ENCODE data around the gene MFRP. TPM values are rescaled to one million over a fixed set of nuclear protein-coding genes. Genes with fewer than 3 reads are reported as not detected.

MFRP gene
- polyA plus RNA-seq, 1 of the 3 experiments (the other 2 are of a cell fraction): not detected

DNA sequence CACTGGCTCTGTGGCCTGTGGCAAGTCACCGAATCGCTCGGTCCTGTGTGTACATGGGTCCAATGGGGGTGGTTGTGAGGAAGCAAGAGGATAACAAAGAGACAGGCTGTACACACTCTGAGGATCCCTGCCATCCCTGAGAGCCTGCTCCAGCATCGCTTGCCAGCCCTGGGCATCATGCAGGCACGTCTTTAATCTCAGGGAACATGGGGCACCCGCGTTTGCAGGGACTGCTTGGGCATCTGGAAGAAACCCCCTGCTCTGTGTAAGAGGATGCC, 4.5 kb downstream of the MFRP start:
- Histone ChIP-seq H3K79me2 (ENCODE audit: insufficient read depth) (peaks cover 6% of the 10 kb centered on the region; the same call in 1 of the 2 replicates), H3K9ac (no peak overlapping the region), H3K9me2 (no peaks in the 10 kb centered on the region), H3F3A (replicated peaks; ENCODE audit: insufficient read depth) (peaks cover 6% of the 10 kb centered on the region), H3K27me3 (ENCODE audit: insufficient read depth) (no peaks in the 10 kb centered on the region), H2AFZ (ENCODE audit: low read depth) (no peak overlapping the region), H3K27ac (ENCODE audit: low read depth in 2 of 2, low read length in 1 of 2) (no peak overlapping the region), H3K4me2 (no peak overlapping the region), H3K9me3 (no peaks in the 10 kb centered on the region), H3K4me1 (ENCODE audit: control insufficient read depth in 1 of 2, insufficient read depth in 2 of 2, low read depth in 1 of 2, low read length in 1 of 2) (peaks cover 16 to 28% of the 10 kb centered on the region in 2 experiments; a peak in 3 of 4 replicates), H4K20me1 (ENCODE audit: insufficient read depth) (no peaks in the 10 kb centered on the region), H3K4me3 (ENCODE audit: low read depth in 2 of 2, low read length in 1 of 2) (no peak overlapping the region), H3K36me3 (replicated peaks in 1 of 2; ENCODE audit: control insufficient read depth in 1 of 2, insufficient read depth in 2 of 2, low read length in 1 of 2) (peaks cover 0 to 3% of the 10 kb centered on the region in 2 experiments)
- TF ChIP-seq TCF12 (IDR thresholded peaks at IDR 0.05) (no peak), USF1 (IDR thresholded peaks at IDR 0.05; ENCODE audit: borderline replicate concordance, low read depth) (no peak)
- TF ChIP-seq, protein P1, sequence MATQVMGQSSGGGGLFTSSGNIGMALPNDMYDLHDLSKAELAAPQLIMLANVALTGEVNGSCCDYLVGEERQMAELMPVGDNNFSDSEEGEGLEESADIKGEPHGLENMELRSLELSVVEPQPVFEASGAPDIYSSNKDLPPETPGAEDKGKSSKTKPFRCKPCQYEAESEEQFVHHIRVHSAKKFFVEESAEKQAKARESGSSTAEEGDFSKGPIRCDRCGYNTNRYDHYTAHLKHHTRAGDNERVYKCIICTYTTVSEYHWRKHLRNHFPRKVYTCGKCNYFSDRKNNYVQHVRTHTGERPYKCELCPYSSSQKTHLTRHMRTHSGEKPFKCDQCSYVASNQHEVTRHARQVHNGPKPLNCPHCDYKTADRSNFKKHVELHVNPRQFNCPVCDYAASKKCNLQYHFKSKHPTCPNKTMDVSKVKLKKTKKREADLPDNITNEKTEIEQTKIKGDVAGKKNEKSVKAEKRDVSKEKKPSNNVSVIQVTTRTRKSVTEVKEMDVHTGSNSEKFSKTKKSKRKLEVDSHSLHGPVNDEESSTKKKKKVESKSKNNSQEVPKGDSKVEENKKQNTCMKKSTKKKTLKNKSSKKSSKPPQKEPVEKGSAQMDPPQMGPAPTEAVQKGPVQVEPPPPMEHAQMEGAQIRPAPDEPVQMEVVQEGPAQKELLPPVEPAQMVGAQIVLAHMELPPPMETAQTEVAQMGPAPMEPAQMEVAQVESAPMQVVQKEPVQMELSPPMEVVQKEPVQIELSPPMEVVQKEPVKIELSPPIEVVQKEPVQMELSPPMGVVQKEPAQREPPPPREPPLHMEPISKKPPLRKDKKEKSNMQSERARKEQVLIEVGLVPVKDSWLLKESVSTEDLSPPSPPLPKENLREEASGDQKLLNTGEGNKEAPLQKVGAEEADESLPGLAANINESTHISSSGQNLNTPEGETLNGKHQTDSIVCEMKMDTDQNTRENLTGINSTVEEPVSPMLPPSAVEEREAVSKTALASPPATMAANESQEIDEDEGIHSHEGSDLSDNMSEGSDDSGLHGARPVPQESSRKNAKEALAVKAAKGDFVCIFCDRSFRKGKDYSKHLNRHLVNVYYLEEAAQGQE (IDR thresholded peaks at IDR 0.05; ENCODE audit: low read depth, low read length): no peak
- CTCF ChIA-PET: interaction anchor here (0.7 to 8.6 kb wide), 5 partner anchors 15 to 226 kb away, joined by 3 to 191 read pairs (median 90); no protein-coding TSS in a partner anchor
- no peak for DNase-seq
- WGBS (ENCODE audit: low lambda C conversion rate): 89% methylated on average over 3 of the region's 7 CpGs
- POLR2A ChIA-PET: no interaction called here

DNA sequence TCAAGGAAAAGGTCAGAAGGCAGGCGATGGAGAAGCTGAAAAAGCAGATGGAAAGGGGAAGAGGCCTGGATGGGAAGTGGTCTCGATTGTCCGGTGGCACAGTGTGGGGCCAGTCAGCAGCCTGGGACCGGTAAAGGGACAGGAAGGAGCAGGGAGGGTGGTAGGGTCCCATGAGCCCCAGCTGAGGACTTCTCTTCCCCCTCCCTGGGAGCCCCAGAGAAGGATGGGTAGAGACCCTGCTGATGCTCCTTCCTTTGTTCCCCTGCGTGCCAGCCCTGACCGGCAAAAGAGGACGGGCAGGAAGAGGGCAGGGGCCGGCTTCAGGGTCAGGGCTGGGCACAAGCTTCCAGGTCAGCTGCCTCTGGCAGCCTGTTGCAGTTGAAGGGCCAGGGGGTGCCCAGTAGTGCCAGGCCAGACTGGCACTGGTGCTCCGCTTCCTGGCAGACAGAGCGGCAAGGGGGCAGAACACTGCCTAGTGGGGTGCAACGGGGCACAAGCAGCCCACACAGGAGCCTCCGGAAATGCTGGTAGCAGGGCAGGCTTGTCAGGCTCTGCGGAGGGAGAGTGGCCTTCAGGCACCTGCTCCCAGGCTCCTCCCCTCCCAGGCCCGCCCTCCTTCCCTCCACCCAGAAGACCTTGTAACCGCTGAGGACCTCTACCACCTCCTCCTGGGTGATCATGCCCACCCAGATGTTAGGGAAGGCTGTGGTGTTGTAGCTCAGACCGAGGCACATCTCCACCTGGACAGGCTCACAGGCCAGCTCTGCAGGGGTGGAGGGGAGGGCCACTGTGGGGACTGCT, 5.1 kb downstream of the MFRP start:
- no peaks in the 10 kb centered on the region for H3K9me2 ChIP-seq
- TF ChIP-seq NRF1 (IDR thresholded peaks at IDR 0.05; ENCODE audit: low read depth, low read length) (no peak), CTCF (IDR thresholded peaks at IDR 0.05) (no peak), POLR2AphosphoS5 (IDR thresholded peaks at IDR 0.05; ENCODE audit: low read depth, low read length) (no peak), USF1 (IDR thresholded peaks at IDR 0.05; ENCODE audit: borderline replicate concordance, low read depth) (no peak), GABPA (IDR thresholded peaks at IDR 0.05; ENCODE audit: low read depth) (no peak), SIN3A (IDR thresholded peaks at IDR 0.05; ENCODE audit: borderline replicate concordance, low read depth, low read length) (no peak), NFIC (IDR thresholded peaks at IDR 0.05; ENCODE audit: borderline replicate concordance) (no peak), RXRA (IDR thresholded peaks at IDR 0.05; ENCODE audit: borderline replicate concordance, low read depth) (no peak)
- TF ChIP-seq, protein P1 (IDR thresholded peaks at IDR 0.05; ENCODE audit: low read depth, low read length): no peak
- no peaks in the 10 kb centered on the region for H3K27me3 ChIP-seq (ENCODE audit: insufficient read depth)
- H3K9ac ChIP-seq: no peak overlapping the region
- peaks cover 11% of the 10 kb centered on the region; the same call in 1 of the 2 replicates for H3K79me2 ChIP-seq (ENCODE audit: insufficient read depth)
- no peaks in the 10 kb centered on the region for H3K9me3 ChIP-seq
- H2AFZ ChIP-seq (ENCODE audit: low read depth): no peak overlapping the region
- no peaks in the 10 kb centered on the region for H4K20me1 ChIP-seq (ENCODE audit: insufficient read depth)
- peaks cover 16 to 29% of the 10 kb centered on the region in 2 experiments; a peak in 3 of 4 replicates for H3K4me1 ChIP-seq (ENCODE audit: control insufficient read depth in 1 of 2, insufficient read depth in 2 of 2, low read depth in 1 of 2, low read length in 1 of 2)
- no peak overlapping the region for H3K27ac ChIP-seq (ENCODE audit: low read depth in 2 of 2, low read length in 1 of 2)
- no peak overlapping the region for H3K4me2 ChIP-seq
- CTCF ChIA-PET: interaction anchor here (0.7 to 8.6 kb wide), 8 partner anchors 11 to 227 kb away, joined by 3 to 191 read pairs (median 46); no protein-coding TSS in a partner anchor
- POLR2A ChIA-PET: interaction anchor here (0.7 kb wide), 1 partner anchor 247 kb away, joined by 3 read pairs; no protein-coding TSS in a partner anchor
- DNase-seq: no peak
- WGBS (ENCODE audit: low lambda C conversion rate): 95% methylated on average over 7 of the region's 16 CpGs
- H3F3A ChIP-seq (replicated peaks; ENCODE audit: insufficient read depth): peaks cover 6% of the 10 kb centered on the region
- H3K36me3 ChIP-seq (replicated peaks in 1 of 2; ENCODE audit: control insufficient read depth in 1 of 2, insufficient read depth in 2 of 2, low read length in 1 of 2): peaks cover 0 to 8% of the 10 kb centered on the region in 2 experiments
- no peak overlapping the region for H3K4me3 ChIP-seq (ENCODE audit: low read depth in 2 of 2, low read length in 1 of 2)
